Kidney (tissue), 14 donors: ENCODE results near the gene NMRAL1. TPM values are rescaled to one million over a fixed set of nuclear protein-coding genes. Genes with fewer than 3 reads are reported as not detected.

Source experiments
- DNase-seq, 5 donors: peaks; one replicate each; pipeline ENCODE4 v3.0.0-alpha.2; 2013 to 2020
- FAIRE-seq: peaks from 2 replicates; lab custom pipeline; 2012; peaks lifted over from hg19 to GRCh38; lab: Jason Lieb, UNC
- H3K27ac ChIP-seq, 2 donors: one replicate each; pipeline ENCODE4 v1.7.0; 2013; ENCODE audit warnings: low read depth in 2 of 2, low read length in 2 of 2, inconsistent platforms in 1 of 2
- H3K27me3 ChIP-seq: one replicate; pipeline ENCODE4 v1.7.1; 2013; ENCODE audit warnings: low read length, inconsistent platforms; ENCODE audit not compliant: control insufficient read depth, insufficient read depth
- H3K36me3 ChIP-seq, 3 donors: one replicate each; pipeline versions ENCODE4 v1.7.0 to v1.7.1; 2013; ENCODE audit warnings: low read length in 3 of 3, control low read depth in 1 of 3, inconsistent platforms in 1 of 3; ENCODE audit not compliant: insufficient read depth in 3 of 3, control insufficient read depth in 2 of 3
- H3K4me1 ChIP-seq, 3 donors: one replicate each; pipeline versions ENCODE4 v1.7.0 to v1.7.1; 2013; ENCODE audit warnings: low read length in 3 of 3, inconsistent platforms in 1 of 3, low read depth in 1 of 3; ENCODE audit not compliant: control insufficient read depth in 2 of 3, insufficient read depth in 2 of 3
- H3K4me3 ChIP-seq, 3 donors: one replicate each; pipeline versions ENCODE4 v1.7.0 to v1.8.1; 2013; ENCODE audit warnings: low read length in 3 of 3, control low read depth in 1 of 3, inconsistent platforms in 1 of 3
- H3K9ac ChIP-seq, 3 donors: one replicate each; pipeline versions ENCODE4 v1.7.0 to v1.7.1; 2013; ENCODE audit warnings: low read length in 3 of 3, control low read depth in 1 of 3, inconsistent platforms in 1 of 3
- H3K9me3 ChIP-seq, 3 donors: one replicate each; pipeline versions ENCODE4 v1.7.0 to v1.7.1; 2013; ENCODE audit warnings: low read length in 3 of 3, control low read depth in 1 of 3, inconsistent platforms in 1 of 3; ENCODE audit not compliant: control insufficient read depth in 2 of 3, insufficient read depth in 1 of 3
- intact Hi-C: fragments of 100-400 bp; cut with DNase I; formaldehyde crosslinking; loops from one replicate; pipeline ENCODE4 v1.11.1; 2022
- polyA plus RNA-seq: library from polyadenylated mRNA; stranded (reverse); fragments of 350-450 nt; fragmentation: Illumina TruSeq; extraction: RNeasy Lipid Tissue Mini Kit (QIAGEN cat#74804); gene quantifications from one replicate; pipeline ENCODE4 v1.2.3, GENCODE V29; 2014; ENCODE audit warnings: low read depth, low replicate concordance; ENCODE audit not compliant: insufficient read depth
- total RNA-seq: library from RNA; stranded (reverse); fragmentation: NEBNext Ultra II Directional; extraction: Animal tissue kit (Norgen Biotek cat#: 25700); gene quantifications from one replicate; pipeline ENCODE4 v1.2.1, GENCODE V29; 2021
- TF ChIP-seq, protein P1 (sequence below): IDR thresholded peaks from 3 replicates; pipeline ENCODE4 v1.5.1; 2012; ENCODE audit warnings: mild to moderate bottlenecking, moderate library complexity, borderline replicate concordance; ENCODE audit not compliant: insufficient read depth; ENCODE audit errors: extremely low read depth
- donor health status: control.
- donor health status: control.
- donor health status: control.
- donor health status: control.
- donor health status: control.
- donor health status: DM: yes; HTN: yes; CAD: no.
- donor health status: Normal renal cell carcinoma (clear cell type).

The NMRAL1 gene
- total and polyA plus RNA-seq, 2 donors from 2014 or later, result 54.9 to 94.1 TPM

DNA sequence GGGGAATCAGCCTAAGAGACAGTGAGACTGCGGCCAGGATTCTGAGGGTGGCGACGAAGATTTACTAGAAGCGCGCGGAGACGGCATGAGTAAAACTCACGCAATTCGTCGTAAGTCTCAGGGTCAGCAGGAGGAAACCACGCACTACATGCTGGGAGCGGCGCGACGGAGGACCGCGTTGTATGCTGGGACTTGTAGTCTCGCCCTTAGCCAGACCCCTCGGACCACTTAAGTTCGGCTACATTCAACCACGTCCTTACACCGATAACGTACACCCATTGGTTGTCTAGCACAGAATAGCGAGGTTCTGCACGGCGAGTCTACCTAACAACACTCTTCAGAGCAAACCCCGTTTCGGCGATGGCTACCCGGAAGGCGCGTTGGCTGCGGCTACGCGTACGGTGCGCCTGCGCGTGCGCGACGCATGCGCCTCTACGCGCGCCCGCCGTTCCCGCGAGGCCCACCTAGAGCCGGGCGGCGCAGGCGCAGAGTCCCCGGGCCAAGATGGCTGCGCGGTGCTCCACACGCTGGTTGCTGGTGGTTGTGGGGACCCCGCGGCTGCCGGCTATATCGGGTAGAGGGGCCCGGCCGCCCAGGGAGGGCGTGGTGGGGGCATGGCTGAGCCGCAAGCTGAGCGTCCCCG lies 48.9 kb downstream of the NMRAL1 start, which contains the start of gene DNAJA3:
Gene DNAJA3, plus strand, starts transcription at position 491 of the 643 bp plus-strand sequence. Its CDS starts 14 bp downstream, at position 505.
- H3K36me3 ChIP-seq, result no peaks in the 10 kb centered on the region
- DNase-seq (peak; percentile 92 to 98 (median 97)), FAIRE-seq (no peak)
- TF ChIP-seq, protein P1, sequence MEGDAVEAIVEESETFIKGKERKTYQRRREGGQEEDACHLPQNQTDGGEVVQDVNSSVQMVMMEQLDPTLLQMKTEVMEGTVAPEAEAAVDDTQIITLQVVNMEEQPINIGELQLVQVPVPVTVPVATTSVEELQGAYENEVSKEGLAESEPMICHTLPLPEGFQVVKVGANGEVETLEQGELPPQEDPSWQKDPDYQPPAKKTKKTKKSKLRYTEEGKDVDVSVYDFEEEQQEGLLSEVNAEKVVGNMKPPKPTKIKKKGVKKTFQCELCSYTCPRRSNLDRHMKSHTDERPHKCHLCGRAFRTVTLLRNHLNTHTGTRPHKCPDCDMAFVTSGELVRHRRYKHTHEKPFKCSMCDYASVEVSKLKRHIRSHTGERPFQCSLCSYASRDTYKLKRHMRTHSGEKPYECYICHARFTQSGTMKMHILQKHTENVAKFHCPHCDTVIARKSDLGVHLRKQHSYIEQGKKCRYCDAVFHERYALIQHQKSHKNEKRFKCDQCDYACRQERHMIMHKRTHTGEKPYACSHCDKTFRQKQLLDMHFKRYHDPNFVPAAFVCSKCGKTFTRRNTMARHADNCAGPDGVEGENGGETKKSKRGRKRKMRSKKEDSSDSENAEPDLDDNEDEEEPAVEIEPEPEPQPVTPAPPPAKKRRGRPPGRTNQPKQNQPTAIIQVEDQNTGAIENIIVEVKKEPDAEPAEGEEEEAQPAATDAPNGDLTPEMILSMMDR, result no peak
- peaks cover 7 to 13% (median 12%) of the 10 kb centered on the region in 3 donors for H3K4me1 ChIP-seq
- H3K27ac ChIP-seq, result peak within 1 kb of the TSS; percentile 99 to 100
- intact Hi-C loops, result no loop called here
- H3K4me3 ChIP-seq, result peak within 1 kb of the TSS; percentile 99 to 100 (median 99)
- H3K9me3 ChIP-seq, result no peaks in the 10 kb centered on the region
- peak within 1 kb of the TSS; percentile 96 to 100 (median 98) for H3K9ac ChIP-seq
- H3K27me3 ChIP-seq, result no peaks in the 10 kb centered on the region

DNA sequence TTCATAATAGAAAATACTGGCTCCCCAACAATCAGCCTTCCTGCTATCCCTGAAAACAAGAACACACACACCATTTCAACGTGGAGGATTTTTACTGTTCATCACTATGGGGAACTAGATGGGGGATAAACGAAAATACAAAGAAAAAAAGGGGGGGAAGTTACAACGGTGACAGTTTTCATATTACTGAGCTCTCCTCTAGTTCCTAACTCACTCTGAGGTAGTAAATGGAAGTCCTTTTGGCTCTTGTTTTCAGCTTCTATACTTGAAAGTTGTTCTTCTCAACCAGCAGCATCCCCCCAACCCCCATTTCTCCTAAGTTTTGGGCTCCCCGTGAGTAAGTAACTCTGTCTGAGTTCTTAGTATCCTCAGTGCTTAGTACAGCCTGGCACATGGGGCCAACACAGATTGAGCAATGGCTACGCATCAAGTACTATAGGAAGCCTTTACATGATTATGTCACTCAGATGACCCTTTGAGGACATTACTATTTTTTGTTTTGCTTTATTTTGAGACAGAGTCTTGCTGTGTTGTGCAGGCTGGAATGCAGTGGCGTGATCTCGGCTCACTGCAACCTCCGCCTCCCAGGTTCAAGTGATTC lies 53.8 kb downstream of the NMRAL1 start:
- intact Hi-C loops, result no loop called here
- H3K4me3 ChIP-seq, result no peak overlapping the region
- H3K9me3 ChIP-seq, result no peaks in the 10 kb centered on the region
- no peak for DNase-seq
- FAIRE-seq, result no peak
- no peaks in the 10 kb centered on the region for H3K36me3 ChIP-seq
- H3K27ac ChIP-seq, result no peak overlapping the region
- TF ChIP-seq, protein P1, result no peak
- no peak overlapping the region for H3K9ac ChIP-seq
- H3K4me1 ChIP-seq, result peaks cover 4 to 8% (median 5%) of the 10 kb centered on the region in 3 donors
- H3K27me3 ChIP-seq, result no peaks in the 10 kb centered on the region

DNA sequence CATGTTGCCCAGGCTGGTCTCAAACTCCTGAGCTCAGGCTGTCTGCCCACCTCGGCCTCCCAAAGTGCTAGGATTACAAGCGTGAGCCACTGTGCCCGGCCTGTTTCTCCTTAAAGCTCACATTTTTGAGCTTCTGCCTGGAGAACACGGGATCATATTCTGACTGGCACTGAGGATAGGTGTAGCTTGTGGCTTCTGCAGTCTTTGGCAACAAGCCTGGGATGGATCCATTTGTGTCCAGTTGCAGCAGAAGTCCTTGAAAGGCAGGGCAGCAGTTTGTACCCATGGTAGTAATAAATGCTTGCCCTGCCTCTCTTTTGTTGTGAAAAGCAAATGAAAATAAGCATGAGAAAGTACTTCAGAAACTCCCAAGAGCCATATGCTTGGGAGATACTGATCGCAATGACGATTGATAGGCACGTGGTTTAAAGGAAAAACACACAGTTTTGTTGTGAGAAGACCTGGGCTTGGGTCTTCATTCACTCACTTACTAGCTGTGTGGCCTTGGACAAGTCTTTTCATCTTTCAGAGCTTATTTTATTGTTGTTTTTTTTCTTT lies 54.9 kb downstream of the NMRAL1 start:
- TF ChIP-seq, protein P1, result no peak
- intact Hi-C loops, result no loop called here

More for the DNA sequence above, 54.9 kb downstream of the NMRAL1 start:
- no peak for DNase-seq
- Histone ChIP-seq H3K9ac (no peak overlapping the region), H3K4me3 (no peak overlapping the region), H3K36me3 (no peaks in the 10 kb centered on the region), H3K4me1 (peaks cover under 1 to 13% (median 7%) of the 10 kb centered on the region in 3 donors), H3K27ac (no peak overlapping the region), H3K9me3 (no peaks in the 10 kb centered on the region), H3K27me3 (no peaks in the 10 kb centered on the region)
- no peak for FAIRE-seq
